BE2C (cell line): ENCODE measurements around the gene MYH13.

ENCODE experiments used
- DNase-seq: peaks from one replicate; pipeline ENCODE4 v3.0.0-alpha.2; 2020
- H3K27me3 ChIP-seq: fragments of 250-450 bp; sonication (Bioruptor Pico); 2 replicates; pipeline ENCODE4 v1.5.1; 2020; ENCODE audit warnings: mild to moderate bottlenecking
- H3K36me3 ChIP-seq: fragments of 250-450 bp; sonication (Bioruptor Pico); 2 replicates; pipeline ENCODE4 v1.5.1; 2020; ENCODE audit warnings: mild to moderate bottlenecking
- H3K4me1 ChIP-seq: fragments of 250-450 bp; sonication (Bioruptor Pico); 2 replicates; pipeline ENCODE4 v1.5.1; 2020
- H3K4me3 ChIP-seq: 2 replicates; pipeline ENCODE4 v1.5.1; 2011; ENCODE audit warnings: low read depth, low read length
- H3K9me3 ChIP-seq: fragments of 250-450 bp; sonication (Bioruptor Pico); 2 replicates; pipeline ENCODE4 v1.5.1; 2020
- TF ChIP-seq, protein P1 (sequence below): IDR thresholded peaks from 2 replicates; pipeline ENCODE4 v1.5.1; 2012; ENCODE audit warnings: mild to moderate bottlenecking, low read depth, low read length

MYH13 gene

DNA sequence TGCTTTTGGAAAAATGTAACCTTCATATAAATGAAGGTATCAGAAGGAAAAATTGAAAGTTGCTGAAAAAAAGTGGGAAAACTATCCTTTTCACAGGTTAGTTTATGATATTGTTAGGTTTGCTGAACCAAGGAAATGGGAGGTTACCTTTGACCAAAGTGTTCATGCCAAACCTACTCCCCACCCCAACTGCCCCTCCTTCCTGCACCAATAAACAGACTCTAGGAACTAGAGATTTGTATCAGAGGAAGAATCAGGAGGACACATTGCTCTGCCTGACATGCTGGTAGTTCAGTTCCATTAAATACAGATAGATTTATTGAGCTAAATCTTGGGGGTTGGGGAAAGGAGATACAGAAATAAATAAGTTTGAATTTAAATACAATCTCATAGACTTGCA is 30.8 kb upstream of the MYH13 start:
- Histone ChIP-seq H3K27me3 (no peaks in the 10 kb centered on the region), H3K4me3 (no peak overlapping the region), H3K9me3 (no peaks in the 10 kb centered on the region), H3K4me1 (no peaks in the 10 kb centered on the region), H3K36me3 (no peaks in the 10 kb centered on the region)
- no peak for DNase-seq
- TF ChIP-seq, protein P1, sequence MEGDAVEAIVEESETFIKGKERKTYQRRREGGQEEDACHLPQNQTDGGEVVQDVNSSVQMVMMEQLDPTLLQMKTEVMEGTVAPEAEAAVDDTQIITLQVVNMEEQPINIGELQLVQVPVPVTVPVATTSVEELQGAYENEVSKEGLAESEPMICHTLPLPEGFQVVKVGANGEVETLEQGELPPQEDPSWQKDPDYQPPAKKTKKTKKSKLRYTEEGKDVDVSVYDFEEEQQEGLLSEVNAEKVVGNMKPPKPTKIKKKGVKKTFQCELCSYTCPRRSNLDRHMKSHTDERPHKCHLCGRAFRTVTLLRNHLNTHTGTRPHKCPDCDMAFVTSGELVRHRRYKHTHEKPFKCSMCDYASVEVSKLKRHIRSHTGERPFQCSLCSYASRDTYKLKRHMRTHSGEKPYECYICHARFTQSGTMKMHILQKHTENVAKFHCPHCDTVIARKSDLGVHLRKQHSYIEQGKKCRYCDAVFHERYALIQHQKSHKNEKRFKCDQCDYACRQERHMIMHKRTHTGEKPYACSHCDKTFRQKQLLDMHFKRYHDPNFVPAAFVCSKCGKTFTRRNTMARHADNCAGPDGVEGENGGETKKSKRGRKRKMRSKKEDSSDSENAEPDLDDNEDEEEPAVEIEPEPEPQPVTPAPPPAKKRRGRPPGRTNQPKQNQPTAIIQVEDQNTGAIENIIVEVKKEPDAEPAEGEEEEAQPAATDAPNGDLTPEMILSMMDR: no peak

GRCh38 chr17:10398352-10398751 is 25.5 kb upstream of the MYH13 start:
- no peak for DNase-seq
- H3K27me3 ChIP-seq: no peaks in the 10 kb centered on the region
- TF ChIP-seq, protein P1: no peak
- H3K4me1 ChIP-seq: no peaks in the 10 kb centered on the region
- no peak overlapping the region for H3K4me3 ChIP-seq
- no peaks in the 10 kb centered on the region for H3K9me3 ChIP-seq
- H3K36me3 ChIP-seq: no peaks in the 10 kb centered on the region

- Histone ChIP-seq H3K9me3 (no peaks in the 10 kb centered on the region), H3K27me3 (no peaks in the 10 kb centered on the region), H3K4me3 (no peak overlapping the region), H3K4me1 (no peaks in the 10 kb centered on the region), H3K36me3 (no peaks in the 10 kb centered on the region)
- TF ChIP-seq, protein P1: no peak
- DNase-seq: no peak
Observed at GRCh38 chr17:10396524-10397163, 23.8 kb upstream of the MYH13 start.

- no peaks in the 10 kb centered on the region for H3K36me3 ChIP-seq
- TF ChIP-seq, protein P1: no peak
- H3K27me3 ChIP-seq: no peaks in the 10 kb centered on the region
- no peaks in the 10 kb centered on the region for H3K4me1 ChIP-seq
- H3K4me3 ChIP-seq: no peak overlapping the region
- DNase-seq: no peak
- H3K9me3 ChIP-seq: no peaks in the 10 kb centered on the region
Observed at GRCh38 chr17:10394201-10394887, 21.5 kb upstream of the MYH13 start.

DNA sequence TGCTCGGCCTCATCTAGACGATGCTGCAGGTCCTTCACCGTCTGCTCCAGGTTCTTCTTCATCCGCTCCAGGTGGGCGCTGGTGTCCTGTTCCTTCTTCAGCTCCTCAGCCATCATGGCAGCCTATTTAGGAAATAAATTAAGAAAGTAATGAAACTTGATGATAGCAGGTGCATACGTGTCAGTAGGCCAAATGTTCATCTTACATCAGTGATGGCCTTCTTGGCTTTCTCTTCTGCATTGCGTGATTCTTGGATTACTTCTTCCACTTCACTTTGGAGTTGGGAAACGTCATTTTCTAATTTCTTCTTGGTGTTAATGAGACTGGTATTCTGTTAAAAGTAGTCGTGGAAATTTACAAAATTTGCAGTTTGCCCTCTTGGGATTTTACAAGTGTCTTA is 20.1 kb upstream of the MYH13 start:
- no peaks in the 10 kb centered on the region for H3K36me3 ChIP-seq
- no peaks in the 10 kb centered on the region for H3K4me1 ChIP-seq
- H3K9me3 ChIP-seq: no peaks in the 10 kb centered on the region
- TF ChIP-seq, protein P1: no peak
- no peak for DNase-seq
- H3K4me3 ChIP-seq: no peak overlapping the region
- H3K27me3 ChIP-seq: no peaks in the 10 kb centered on the region

DNA sequence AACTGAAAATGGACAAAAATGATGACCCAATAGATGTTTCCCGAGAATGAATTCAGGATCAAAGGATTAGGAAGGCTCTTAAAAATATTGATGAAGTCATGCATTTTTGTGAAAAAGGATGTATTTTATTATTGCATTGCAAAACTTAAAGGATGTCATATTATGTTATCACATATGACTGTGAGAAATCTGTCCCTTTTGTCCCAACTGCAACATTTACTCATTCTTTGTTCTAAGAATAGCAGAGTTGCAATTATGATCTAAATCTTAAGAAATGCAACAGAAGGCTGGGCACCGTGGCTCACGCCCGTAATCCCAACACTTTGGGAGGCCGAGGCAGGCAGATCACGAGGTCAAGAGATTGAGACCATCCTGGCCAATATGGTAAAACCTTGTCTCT is 13.1 kb upstream of the MYH13 start:
- Histone ChIP-seq H3K36me3 (no peaks in the 10 kb centered on the region), H3K9me3 (no peaks in the 10 kb centered on the region), H3K4me3 (no peak overlapping the region), H3K27me3 (no peaks in the 10 kb centered on the region), H3K4me1 (no peaks in the 10 kb centered on the region)
- TF ChIP-seq, protein P1: no peak
- no peak for DNase-seq
